Activated T-helper 1 cell treated with Interleukin-2 at 50 U/mL for 16 hours (primary cell): Measurements from ENCODE around the gene GLIPR1.
A peak's percentile ranks its signal among the peaks of the same experiment; 100 is the strongest.
"Not testable (repeated sequence)": the region's sequence is repeated elsewhere in the genome, so short reads cannot be mapped to it uniquely, and the experiment has no call there.

Source experiments
- DNase-seq: peaks from one replicate; pipeline ENCODE4 v3.0.0-alpha.2; 2020; ENCODE audit warnings: low read depth

Gene GLIPR1

GRCh38 chr12:75480469-75480949, at the start of gene GLIPR1:
Gene GLIPR1, plus strand, starts transcription at chr12:75480755. Its CDS starts 126 bp downstream, at chr12:75480881.
- peak; percentile 45 for DNase-seq

- no peak for DNase-seq
These were observed 47.6 kb upstream of the GLIPR1 start for GRCh38 chr12:75432924-75433323.

- DNase-seq, result no peak
These were observed 43.0 kb upstream of the GLIPR1 start for GRCh38 chr12:75437564-75437963.

GRCh38 chr12:75438059-75438754, 42.3 kb upstream of the GLIPR1 start:
- peak; percentile 2 for DNase-seq

GRCh38 chr12:75439048-75439447, 41.5 kb upstream of the GLIPR1 start:
- DNase-seq, result no peak

GRCh38 chr12:75439930-75440329, 40.6 kb upstream of the GLIPR1 start:
- no peak for DNase-seq

GRCh38 chr12:75441687-75442449, 38.7 kb upstream of the GLIPR1 start:
- not testable (repeated sequence) for DNase-seq

- DNase-seq, result not testable (repeated sequence)
These were observed 38.1 kb upstream of the GLIPR1 start for GRCh38 chr12:75442454-75442853.

GRCh38 chr12:75443709-75444108, 36.8 kb upstream of the GLIPR1 start:
- no peak for DNase-seq

- no peak for DNase-seq
These were observed 36.0 kb upstream of the GLIPR1 start for GRCh38 chr12:75444429-75445136.

GRCh38 chr12:75445137-75445507, 35.4 kb upstream of the GLIPR1 start:
- not testable (repeated sequence) for DNase-seq

- no peak for DNase-seq
These were observed 33.7 kb upstream of the GLIPR1 start for GRCh38 chr12:75446857-75447256.

GRCh38 chr12:75447691-75448393, 32.7 kb upstream of the GLIPR1 start:
- no peak for DNase-seq

GRCh38 chr12:75452675-75453330, 27.8 kb upstream of the GLIPR1 start:
- DNase-seq, result no peak

GRCh38 chr12:75455839-75456238, 24.7 kb upstream of the GLIPR1 start:
- no peak for DNase-seq

- no peak for DNase-seq
These were observed 23.4 kb upstream of the GLIPR1 start for GRCh38 chr12:75457191-75457590.

GRCh38 chr12:75457866-75458265, 22.7 kb upstream of the GLIPR1 start:
- DNase-seq, result not testable (repeated sequence)

- DNase-seq, result no peak
These were observed 20.8 kb upstream of the GLIPR1 start for GRCh38 chr12:75459755-75460154.

- no peak for DNase-seq
These were observed 20.4 kb upstream of the GLIPR1 start for GRCh38 chr12:75460204-75460603.

GRCh38 chr12:75471902-75472890, 8.4 kb upstream of the GLIPR1 start:
- no peak for DNase-seq
